GM12801 (cell line): ENCODE measurements around the gene TSSK3.

Source experiments
- TF ChIP-seq, protein P1 (sequence below): IDR thresholded peaks from one replicate; pipeline ENCODE4 v1.5.1; 2011; ENCODE audit warnings: control low read depth; ENCODE audit not compliant: insufficient read length; ENCODE audit errors: extremely low read depth

Gene TSSK3

DNA sequence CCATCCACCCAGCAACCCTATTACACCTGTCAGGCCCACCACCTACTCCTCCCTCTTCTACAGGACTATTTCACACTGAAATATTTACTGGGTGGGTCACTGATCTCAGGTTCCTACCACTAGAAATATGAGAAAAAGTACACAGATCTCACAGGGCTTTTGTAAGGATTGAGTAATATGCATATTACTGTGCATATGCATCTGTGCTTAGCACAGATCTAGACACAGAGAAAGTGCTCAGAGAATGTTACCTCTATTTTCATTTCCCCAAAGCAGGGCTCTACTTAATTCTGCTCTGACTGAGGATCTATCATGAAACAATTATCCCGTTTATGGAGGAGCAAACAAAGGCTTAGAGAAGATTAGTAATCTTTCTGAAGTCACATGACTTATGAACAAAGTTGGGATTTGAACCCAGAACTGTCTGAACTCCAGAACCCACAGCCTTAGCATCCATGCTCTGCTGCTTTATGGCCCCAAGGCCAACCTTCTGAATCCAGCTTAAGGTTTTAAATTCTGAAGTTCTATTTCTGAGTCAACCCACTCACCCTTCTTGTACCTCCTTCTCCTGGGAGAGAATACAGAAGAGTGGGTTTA, 11.8 kb downstream of the TSSK3 start:
- TF ChIP-seq, protein P1, sequence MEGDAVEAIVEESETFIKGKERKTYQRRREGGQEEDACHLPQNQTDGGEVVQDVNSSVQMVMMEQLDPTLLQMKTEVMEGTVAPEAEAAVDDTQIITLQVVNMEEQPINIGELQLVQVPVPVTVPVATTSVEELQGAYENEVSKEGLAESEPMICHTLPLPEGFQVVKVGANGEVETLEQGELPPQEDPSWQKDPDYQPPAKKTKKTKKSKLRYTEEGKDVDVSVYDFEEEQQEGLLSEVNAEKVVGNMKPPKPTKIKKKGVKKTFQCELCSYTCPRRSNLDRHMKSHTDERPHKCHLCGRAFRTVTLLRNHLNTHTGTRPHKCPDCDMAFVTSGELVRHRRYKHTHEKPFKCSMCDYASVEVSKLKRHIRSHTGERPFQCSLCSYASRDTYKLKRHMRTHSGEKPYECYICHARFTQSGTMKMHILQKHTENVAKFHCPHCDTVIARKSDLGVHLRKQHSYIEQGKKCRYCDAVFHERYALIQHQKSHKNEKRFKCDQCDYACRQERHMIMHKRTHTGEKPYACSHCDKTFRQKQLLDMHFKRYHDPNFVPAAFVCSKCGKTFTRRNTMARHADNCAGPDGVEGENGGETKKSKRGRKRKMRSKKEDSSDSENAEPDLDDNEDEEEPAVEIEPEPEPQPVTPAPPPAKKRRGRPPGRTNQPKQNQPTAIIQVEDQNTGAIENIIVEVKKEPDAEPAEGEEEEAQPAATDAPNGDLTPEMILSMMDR, result no peak

DNA sequence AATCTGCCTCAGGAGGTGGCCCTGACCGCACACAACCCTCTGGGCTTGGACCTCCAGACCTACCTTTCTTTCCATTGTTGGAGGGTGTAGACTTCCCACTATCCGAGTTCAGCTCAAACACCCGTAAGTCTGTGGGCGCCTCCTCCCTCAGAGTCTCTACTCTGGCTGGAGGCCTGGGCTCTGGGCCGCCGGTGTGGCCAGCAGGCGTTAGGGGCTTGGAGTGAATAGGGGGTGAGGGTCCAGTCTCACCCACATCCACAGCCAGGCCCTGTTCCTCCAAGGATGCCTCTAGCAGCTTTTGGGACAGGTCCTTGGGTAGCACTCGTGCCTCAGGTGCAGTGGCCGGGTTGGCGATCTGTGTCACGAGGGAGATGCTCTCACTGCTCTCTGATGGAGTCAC, 13.9 kb downstream of the TSSK3 start:
- TF ChIP-seq, protein P1, result no peak

DNA sequence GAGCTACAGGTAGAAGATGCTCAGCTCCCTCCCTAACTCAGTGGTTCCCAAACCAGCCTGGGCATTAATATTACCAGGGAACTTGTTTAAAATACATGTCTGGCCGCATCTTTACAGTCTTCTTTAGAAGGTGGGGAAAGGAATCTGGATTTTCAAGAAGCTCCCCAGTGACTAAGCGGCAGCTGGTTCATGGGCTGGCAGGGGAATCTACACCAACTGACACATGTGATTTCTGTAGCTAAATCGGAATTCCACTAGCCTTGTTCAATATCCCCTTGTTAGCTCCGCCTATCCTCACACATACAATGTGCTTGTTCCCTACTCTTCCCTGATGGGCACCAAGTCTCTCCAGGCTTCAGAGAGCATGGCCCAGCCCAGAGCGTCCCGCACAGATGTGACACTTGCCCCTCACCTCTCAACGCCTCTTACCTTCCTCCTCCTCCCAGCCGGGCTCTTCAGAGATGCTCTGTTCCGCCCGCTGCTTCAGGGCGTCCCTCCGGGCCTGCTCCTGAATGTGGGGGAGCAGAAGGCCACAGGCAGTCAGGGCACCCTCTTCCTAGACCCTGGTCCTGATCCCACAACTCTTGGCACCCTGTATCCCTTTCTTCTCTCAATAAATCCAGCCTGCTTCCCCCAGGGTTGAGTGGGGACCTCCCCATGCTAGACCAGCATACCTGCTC, 15.3 kb downstream of the TSSK3 start:
- TF ChIP-seq, protein P1, result no peak

DNA sequence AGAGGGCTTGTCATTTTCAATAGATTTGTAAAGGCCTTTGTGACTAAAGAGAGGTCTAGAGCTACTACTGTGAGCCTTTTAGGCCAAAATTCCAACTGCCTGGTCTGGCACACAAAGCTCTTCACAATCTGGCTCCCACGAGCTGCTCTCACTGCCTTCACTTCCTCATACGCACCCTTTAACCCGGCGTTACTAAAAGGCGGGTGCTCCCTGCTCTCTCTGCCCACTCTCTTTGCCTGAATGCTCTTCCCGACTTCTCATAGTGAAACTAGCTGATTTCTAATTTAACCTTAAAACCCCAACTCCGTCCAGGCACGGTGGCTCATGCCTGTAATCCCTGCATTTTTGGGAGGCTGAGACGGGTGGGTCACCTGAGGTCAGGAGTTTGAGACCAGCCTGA, 17.7 kb downstream of the TSSK3 start:
- TF ChIP-seq, protein P1, result no peak

DNA sequence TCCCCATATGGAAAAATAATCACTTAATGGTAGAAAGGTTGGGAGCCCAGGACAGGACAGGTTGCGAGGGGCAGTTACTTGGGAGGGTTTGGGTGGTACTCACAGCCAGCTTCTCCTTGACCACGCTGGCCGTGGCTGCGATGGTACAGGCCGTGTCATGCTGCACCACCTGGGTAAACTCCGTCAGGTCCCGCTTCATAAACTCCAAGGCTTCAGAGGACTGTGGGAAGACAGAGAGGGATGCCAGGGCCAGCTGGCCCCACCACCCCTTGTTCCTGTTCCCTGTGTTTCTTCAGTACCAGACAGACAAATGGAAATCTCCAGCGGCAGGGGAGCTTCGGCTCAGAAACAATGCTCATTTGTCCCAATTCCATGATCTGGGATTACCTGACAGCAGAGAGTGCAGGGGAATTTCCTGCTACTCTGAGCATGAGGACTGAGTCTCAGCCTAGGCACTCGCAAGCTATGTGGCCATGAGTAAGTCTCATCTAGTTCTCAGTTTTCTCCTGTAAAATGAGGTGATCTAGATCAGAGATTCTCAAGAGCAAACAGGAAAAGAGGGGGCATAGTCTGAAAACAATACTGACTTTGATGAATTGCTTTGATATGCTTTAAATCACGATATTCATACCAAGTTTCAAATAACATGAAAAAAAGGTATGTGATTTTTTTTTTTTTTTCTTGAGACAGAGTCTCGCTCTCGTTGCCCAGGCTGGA, 24.5 kb downstream of the TSSK3 start:
- TF ChIP-seq, protein P1, result no peak

DNA sequence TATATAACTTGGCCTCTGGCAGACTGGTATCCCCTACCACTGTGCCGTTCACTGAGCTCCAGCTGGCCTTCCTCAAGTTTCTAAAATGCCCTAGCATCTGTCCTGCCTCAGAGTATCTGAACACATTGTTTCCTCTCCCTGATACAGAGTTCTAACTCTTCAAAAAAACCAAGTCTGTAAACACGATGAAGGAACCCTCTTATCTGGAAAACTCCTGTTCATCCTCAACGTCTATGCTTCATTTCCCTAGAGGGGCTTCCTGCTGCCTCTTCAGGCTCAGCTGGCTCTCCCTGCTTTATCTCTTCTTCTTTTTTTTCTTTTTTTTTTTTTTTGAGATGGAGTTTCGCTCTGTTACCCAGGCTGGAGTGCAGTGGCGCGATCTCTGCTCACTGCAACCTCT, 26.3 kb downstream of the TSSK3 start:
- TF ChIP-seq, protein P1, result no peak

DNA sequence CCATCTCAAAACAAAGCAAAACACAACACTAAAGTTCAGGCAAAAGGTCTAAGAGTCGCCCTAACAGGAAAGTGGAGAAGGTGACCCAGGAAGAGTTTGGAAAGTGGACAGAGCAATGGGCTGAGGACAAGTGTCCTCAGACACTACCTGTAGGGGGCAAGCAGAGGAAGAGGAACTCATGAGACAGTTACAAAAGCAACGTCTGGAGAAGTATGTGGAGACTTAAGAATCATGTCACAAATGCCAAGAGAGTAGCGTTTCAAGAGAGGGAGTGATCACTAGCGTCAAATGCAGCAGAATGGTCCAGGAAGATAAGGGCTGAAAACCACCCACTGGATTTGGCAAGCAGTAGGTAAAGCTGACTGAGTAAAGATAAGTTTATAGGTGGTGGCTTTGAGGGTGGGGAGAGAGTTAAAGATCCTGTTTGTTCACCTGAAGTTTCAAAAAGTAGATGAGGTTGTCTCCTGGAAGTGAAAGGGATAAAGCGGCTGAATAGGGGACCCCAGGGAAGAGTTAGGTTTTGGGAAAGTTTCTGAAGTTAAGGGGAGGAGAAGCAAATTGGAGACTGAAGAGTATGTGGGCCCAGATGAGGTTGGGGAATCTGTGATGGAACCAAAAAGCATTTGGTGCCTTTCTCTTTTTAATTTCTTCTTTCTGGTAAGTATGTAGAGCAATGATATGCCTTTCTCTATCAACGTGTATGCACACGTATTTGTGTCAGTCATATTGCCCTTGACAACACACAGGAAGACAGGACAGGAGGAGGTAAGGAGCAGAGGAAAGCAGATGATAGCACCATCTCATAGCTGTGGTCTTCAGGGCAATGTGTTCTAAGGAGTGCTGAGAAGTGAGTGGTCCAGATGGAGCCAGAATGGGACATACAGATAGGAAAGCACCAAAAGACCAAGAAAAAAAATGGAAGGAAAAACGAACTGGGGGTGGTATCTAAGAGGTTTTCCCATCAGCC, 28.8 kb downstream of the TSSK3 start:
- TF ChIP-seq, protein P1, result no peak
